ENCODE measurements around the gene GH2.

Gene GH2

GRCh38 chr17:63840591-63841349, 41.0 kb downstream of the GH2 start:
- no peak for DNase-seq (ENCODE audit: low spot score)

GRCh38 chr17:63838631-63839171, 43.0 kb downstream of the GH2 start:
- no peak for DNase-seq (ENCODE audit: low spot score)

GRCh38 chr17:63837962-63838600, 43.7 kb downstream of the GH2 start:
- no peak for DNase-seq (ENCODE audit: low spot score)

GRCh38 chr17:63837480-63837879, 44.3 kb downstream of the GH2 start:
- no peak for DNase-seq (ENCODE audit: low spot score)

- no peak for DNase-seq (ENCODE audit: low spot score)
These were observed 44.9 kb downstream of the GH2 start for GRCh38 chr17:63836811-63837210.

- DNase-seq (ENCODE audit: low spot score) = no peak
These were observed 46.5 kb downstream of the GH2 start for GRCh38 chr17:63835167-63835720.

- peak; percentile 86 for DNase-seq (ENCODE audit: low spot score)
These were observed 47.1 kb downstream of the GH2 start for GRCh38 chr17:63834431-63835166.

GRCh38 chr17:63833741-63834373, 47.9 kb downstream of the GH2 start:
- DNase-seq (ENCODE audit: low spot score) = no peak

GRCh38 chr17:63833026-63833740, 48.6 kb downstream of the GH2 start:
- no peak for DNase-seq (ENCODE audit: low spot score)

- DNase-seq (ENCODE audit: low spot score) = no peak
These were observed 49.3 kb downstream of the GH2 start for GRCh38 chr17:63832455-63832854.

GRCh38 chr17:63832014-63832413, 49.7 kb downstream of the GH2 start:
- no peak for DNase-seq (ENCODE audit: low spot score)

GRCh38 chr17:63831505-63831904, 50.2 kb downstream of the GH2 start:
- DNase-seq (ENCODE audit: low spot score) = no peak

- DNase-seq (ENCODE audit: low spot score) = no peak
These were observed 50.7 kb downstream of the GH2 start for GRCh38 chr17:63830904-63831491.

- DNase-seq (ENCODE audit: low spot score) = no peak
These were observed 51.5 kb downstream of the GH2 start for GRCh38 chr17:63830278-63830677.
